ENCODE data around the gene SIPA1L3.

GRCh38 chr19:38018694-38019395 is 111.8 kb downstream of the SIPA1L3 start:
- TF ChIP-seq CTCF (IDR thresholded peaks at IDR 0.05) (no peak), POLR2A (IDR thresholded peaks at IDR 0.05) (no peak)

Data from lower leg skin (tissue), 3 donors.